OCI-LY7 (cell line): Measurements from ENCODE around the gene MTHFD1L. TPM values are rescaled to one million over a fixed set of nuclear protein-coding genes. Genes with fewer than 3 reads are reported as not detected.

Source experiments
- BruUV-seq: library from RNA; stranded (reverse); fragments of 400-500 nt; replicated peaks from 2 replicates; lab custom pipeline; 2021; lab: Mats Ljungman, UMichigan
- CTCF ChIA-PET: fragments of 300-600 bp; sonication (Branson Sonifier 250); formaldehyde crosslinking; loops from one replicate; lab custom pipeline; 2022; ENCODE audit warnings: antibody characterized with exemption; ENCODE audit not compliant: unreplicated experiment; lab: Charles Lee
- POLR2A ChIA-PET: fragments of 300-600 bp; sonication (Branson Sonifier 250); formaldehyde crosslinking; loops from one replicate; lab custom pipeline; 2022; ENCODE audit warnings: antibody characterized with exemption; lab: Charles Lee
- DNase-seq: peaks from one replicate; pipeline ENCODE4 v3.0.0-alpha.2; 2015; ENCODE audit warnings: low spot score
- H2AFZ ChIP-seq: fragments of 200-600 bp; sonication (generic), shearing (Covaris generic); 2 replicates; pipeline ENCODE4 v1.6.1; 2014; ENCODE audit warnings: mild to moderate bottlenecking, antibody characterized with exemption, low read length, moderate library complexity
- H3K27ac ChIP-seq: fragments of 200-600 bp; sonication (generic); 2 replicates; pipeline ENCODE4 v1.5.1; 2014; ENCODE audit warnings: mixed run types, low read depth, mild to moderate bottlenecking, moderate library complexity, low read length, inconsistent platforms; ENCODE audit not compliant: poor library complexity, severe bottlenecking
- H3K36me3 ChIP-seq: fragments of 200-600 bp; sonication (generic); 2 replicates; pipeline ENCODE4 v1.6.1; 2014; ENCODE audit warnings: mild to moderate bottlenecking, antibody characterized with exemption, low read length, moderate library complexity, mixed read lengths; ENCODE audit not compliant: insufficient read depth
- H3K4me1 ChIP-seq: fragments of 200-600 bp; sonication (generic); 2 replicates; pipeline ENCODE4 v1.5.1; 2014; ENCODE audit warnings: mild to moderate bottlenecking, low read length; ENCODE audit not compliant: insufficient read depth, poor library complexity, severe bottlenecking
- H3K4me2 ChIP-seq: fragments of 200-600 bp; sonication (generic); 2 replicates; pipeline ENCODE4 v1.6.1; 2014; ENCODE audit warnings: mild to moderate bottlenecking, low read length
- H3K4me3 ChIP-seq: fragments of 200-600 bp; sonication (generic); 2 replicates; pipeline ENCODE4 v1.5.1; 2014; ENCODE audit warnings: mild to moderate bottlenecking, low read depth, low read length; ENCODE audit not compliant: poor library complexity, severe bottlenecking
- H3K79me2 ChIP-seq: fragments of 200-600 bp; sonication (generic); 2 replicates; pipeline ENCODE4 v1.6.1; 2016; ENCODE audit warnings: low read depth, mild to moderate bottlenecking, low read length, moderate library complexity, mixed read lengths; ENCODE audit not compliant: insufficient read depth
- H3K9me2 ChIP-seq: fragments of 200-600 bp; sonication (generic); 2 replicates; pipeline ENCODE4 v1.6.1; 2016; ENCODE audit warnings: mild to moderate bottlenecking, low read length, mixed read lengths; ENCODE audit not compliant: insufficient read depth
- H3K9me3 ChIP-seq: fragments of 200-600 bp; sonication (generic); 2 replicates; pipeline ENCODE4 v1.6.1; 2014; ENCODE audit warnings: mild to moderate bottlenecking, mixed run types, low read length, mixed read lengths
- H4K20me1 ChIP-seq: fragments of 200-600 bp; sonication (generic); 2 replicates; pipeline ENCODE4 v1.6.1; 2014; ENCODE audit warnings: mild to moderate bottlenecking, antibody characterized with exemption, low read length, moderate library complexity, mixed read lengths; ENCODE audit not compliant: insufficient read depth
- EZH2phosphoT487 ChIP-seq: fragments of 200-600 bp; sonication (generic); IDR thresholded peaks from 2 replicates; pipeline ENCODE4 v1.6.1; 2018; ENCODE audit warnings: low read depth, borderline replicate concordance, mild to moderate bottlenecking, mixed run types, antibody characterized with exemption, low read length, moderate library complexity, mixed read lengths
- intact Hi-C: fragments of 100-400 bp; cut with micrococcal nuclease; formaldehyde crosslinking; loops from one replicate; pipeline ENCODE4 v1.10.0; 2022; ENCODE audit not compliant: unreplicated experiment
- total RNA-seq, 2 experiments: library from RNA; depleted of rRNA in 1 of 2; stranded (reverse); fragments of >200 nt in 1 of 2; shearing (Covaris generic) in 1 of 2; gene quantifications; 2 replicates each; pipeline ENCODE4 v1.2.3, GENCODE V29; 2014 to 2022
- TF ChIP-seq, protein P1 (sequence below): fragments of 200-600 bp; sonication (generic); conservative IDR thresholded peaks from 2 replicates; pipeline ENCODE4 v1.5.1; 2014; ENCODE audit warnings: mild to moderate bottlenecking, antibody characterized with exemption, low read length, moderate library complexity, mixed read lengths

MTHFD1L gene
- total RNA-seq, 2 experiments from 2014 or later: 68.4 to 144 TPM

DNA sequence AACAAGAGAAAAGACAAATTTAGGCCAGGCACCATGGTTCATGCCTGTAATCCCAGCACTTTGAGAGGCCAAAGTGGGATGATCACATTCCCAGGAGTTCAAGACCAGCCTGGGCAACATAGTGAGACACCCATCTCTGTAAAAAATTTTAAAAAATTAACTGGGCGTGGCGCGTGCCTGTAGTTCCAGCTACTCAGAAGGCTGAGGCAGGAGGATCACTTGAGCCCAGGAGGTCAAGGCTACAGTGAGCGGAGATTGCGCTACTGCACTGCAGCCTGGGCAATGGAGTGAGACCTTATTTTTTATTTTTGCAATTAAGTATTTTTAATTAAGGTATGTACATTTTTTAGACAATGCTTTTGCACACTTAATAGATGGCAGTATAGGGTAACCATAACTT is 3.3 kb downstream of the MTHFD1L start:
- Histone ChIP-seq H3K79me2 (peaks cover 75% of the 10 kb centered on the region), H3K4me1 (peaks cover 14% of the 10 kb centered on the region), H4K20me1 (peaks cover 10% of the 10 kb centered on the region; the same call in 1 of the 2 replicates), H3K9me2 (no peaks in the 10 kb centered on the region), H3K4me2 (no peak overlapping the region), H3K9me3 (no peaks in the 10 kb centered on the region), H2AFZ (no peak overlapping the region), H3K27ac (no peak overlapping the region), H3K4me3 (no peak overlapping the region), H3K36me3 (peaks cover 48% of the 10 kb centered on the region)
- ChIA-PET POLR2A (interaction anchor here (0.6 kb wide), 1 partner anchor 58 kb away, joined by 3 read pairs; no protein-coding TSS in a partner anchor), CTCF (no interaction called here)
- TF ChIP-seq EZH2phosphoT487: no peak
- intact Hi-C loops: loop anchor here (10.0 kb wide), 1 partner anchor 264 kb away; no protein-coding TSS in a partner anchor
- no TSS peak for BruUV-seq
- no peak for DNase-seq

DNA sequence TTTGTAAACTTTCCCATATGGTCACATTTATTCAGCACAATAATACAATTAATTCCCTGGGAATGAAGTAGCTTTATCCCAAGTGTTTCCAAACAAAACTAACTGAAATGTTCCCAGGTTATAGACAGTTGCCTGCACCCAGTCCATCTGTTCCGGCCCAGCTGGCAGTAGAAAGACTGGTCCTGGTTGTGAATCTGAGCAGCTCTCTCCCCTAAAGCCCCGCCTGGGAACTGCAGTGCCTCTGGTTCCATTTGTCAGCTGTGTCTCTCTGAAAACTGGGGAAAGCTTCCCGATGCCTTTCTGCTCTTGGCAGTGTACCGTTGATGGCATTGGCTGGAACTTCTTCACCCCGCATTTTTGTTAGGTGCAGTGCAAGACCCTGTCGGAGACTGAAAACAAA is 8.7 kb downstream of the MTHFD1L start:
- Histone ChIP-seq H3K36me3 (peaks cover 75% of the 10 kb centered on the region), H2AFZ (no peak overlapping the region), H3K4me2 (no peak overlapping the region), H4K20me1 (peaks cover 12% of the 10 kb centered on the region; the same call in 1 of the 2 replicates), H3K9me3 (no peaks in the 10 kb centered on the region), H3K9me2 (no peaks in the 10 kb centered on the region), H3K4me3 (no peak overlapping the region), H3K4me1 (no peaks in the 10 kb centered on the region), H3K27ac (no peak overlapping the region), H3K79me2 (peaks cover 76% of the 10 kb centered on the region)
- intact Hi-C loops: no loop called here
- DNase-seq: no peak
- TF ChIP-seq EZH2phosphoT487: no peak
- TF ChIP-seq, protein P1, sequence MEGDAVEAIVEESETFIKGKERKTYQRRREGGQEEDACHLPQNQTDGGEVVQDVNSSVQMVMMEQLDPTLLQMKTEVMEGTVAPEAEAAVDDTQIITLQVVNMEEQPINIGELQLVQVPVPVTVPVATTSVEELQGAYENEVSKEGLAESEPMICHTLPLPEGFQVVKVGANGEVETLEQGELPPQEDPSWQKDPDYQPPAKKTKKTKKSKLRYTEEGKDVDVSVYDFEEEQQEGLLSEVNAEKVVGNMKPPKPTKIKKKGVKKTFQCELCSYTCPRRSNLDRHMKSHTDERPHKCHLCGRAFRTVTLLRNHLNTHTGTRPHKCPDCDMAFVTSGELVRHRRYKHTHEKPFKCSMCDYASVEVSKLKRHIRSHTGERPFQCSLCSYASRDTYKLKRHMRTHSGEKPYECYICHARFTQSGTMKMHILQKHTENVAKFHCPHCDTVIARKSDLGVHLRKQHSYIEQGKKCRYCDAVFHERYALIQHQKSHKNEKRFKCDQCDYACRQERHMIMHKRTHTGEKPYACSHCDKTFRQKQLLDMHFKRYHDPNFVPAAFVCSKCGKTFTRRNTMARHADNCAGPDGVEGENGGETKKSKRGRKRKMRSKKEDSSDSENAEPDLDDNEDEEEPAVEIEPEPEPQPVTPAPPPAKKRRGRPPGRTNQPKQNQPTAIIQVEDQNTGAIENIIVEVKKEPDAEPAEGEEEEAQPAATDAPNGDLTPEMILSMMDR: no peak
- ChIA-PET CTCF (no interaction called here), POLR2A (interaction anchor here (0.6 to 1.5 kb wide), 2 partner anchors 11 to 123 kb away, joined by 4 to 5 read pairs; no protein-coding TSS in a partner anchor)
- BruUV-seq: no TSS peak

DNA sequence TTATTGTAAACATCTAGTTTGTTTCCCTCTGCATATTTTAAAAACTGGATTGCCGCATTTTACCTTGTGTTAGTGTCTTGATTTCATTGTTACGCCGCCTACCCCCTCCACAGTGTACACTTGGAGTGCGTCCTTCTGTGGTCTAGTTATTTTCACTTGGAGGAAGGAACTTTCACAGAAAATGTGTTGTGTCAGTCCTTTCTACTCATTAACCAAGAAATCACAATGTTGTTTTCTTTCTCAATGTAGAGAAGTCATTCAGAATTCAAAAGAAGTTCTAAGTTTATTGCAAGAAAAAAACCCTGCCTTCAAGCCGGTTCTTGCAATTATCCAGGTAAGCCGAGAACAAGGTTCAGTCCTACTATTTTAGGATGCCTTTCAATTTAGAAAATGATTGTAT is 10.3 kb downstream of the MTHFD1L start:
- no TSS peak for BruUV-seq
- H3K4me2 ChIP-seq: no peak overlapping the region
- H3K4me3 ChIP-seq: no peak overlapping the region
- DNase-seq: no peak
- no peak overlapping the region for H2AFZ ChIP-seq
- TF ChIP-seq EZH2phosphoT487: no peak
- TF ChIP-seq, protein P1: no peak
- POLR2A ChIA-PET: no interaction called here
- H3K36me3 ChIP-seq: peaks cover 76% of the 10 kb centered on the region
- H3K79me2 ChIP-seq: peaks cover 73% of the 10 kb centered on the region
- intact Hi-C loops: no loop called here
- CTCF ChIA-PET: no interaction called here
- no peaks in the 10 kb centered on the region for H3K9me3 ChIP-seq
- no peaks in the 10 kb centered on the region for H3K4me1 ChIP-seq
- peaks cover 9% of the 10 kb centered on the region; the same call in 1 of the 2 replicates for H4K20me1 ChIP-seq
- H3K27ac ChIP-seq: no peak overlapping the region
- no peaks in the 10 kb centered on the region for H3K9me2 ChIP-seq
